Neural cell (in vitro differentiated cells): ENCODE data around the gene KLHDC4. TPM values are rescaled to one million over a fixed set of nuclear protein-coding genes. Genes with fewer than 3 reads are reported as not detected.

Experiments
- H2AFZ ChIP-seq: fragments of 200-600, 300-800 bp; sonication (generic), shearing (Covaris generic); 2 replicates; pipeline ENCODE4 v1.6.0; 2014; ENCODE audit warnings: low read depth, mild to moderate bottlenecking, antibody characterized with exemption, low read length, moderate library complexity
- H3F3A ChIP-seq: fragments of 200-600 bp; shearing (Covaris generic); 2 replicates; pipeline ENCODE4 v1.6.1; 2016; ENCODE audit warnings: mild to moderate bottlenecking, moderate library complexity, mixed read lengths, antibody characterized with exemption, low read length; ENCODE audit not compliant: insufficient read depth, poor library complexity, severe bottlenecking
- H3K27ac ChIP-seq: fragments of 200-600, 300-800 bp; sonication (generic), shearing (Covaris generic); 2 replicates; pipeline ENCODE4 v1.5.1; 2014; ENCODE audit warnings: mild to moderate bottlenecking, low read length, moderate library complexity
- H3K27me3 ChIP-seq: fragments of 300-800, 200-600 bp; sonication (generic), shearing (Covaris generic); 2 replicates; pipeline ENCODE4 v1.6.0; 2014; ENCODE audit warnings: mild to moderate bottlenecking, low read depth, low read length, moderate library complexity; ENCODE audit not compliant: insufficient read depth
- H3K36me3 ChIP-seq: fragments of 300-800, 200-600 bp; sonication (generic), shearing (Covaris generic); 2 replicates; pipeline ENCODE4 v1.5.1; 2014; ENCODE audit warnings: mild to moderate bottlenecking, antibody characterized with exemption, low read length, moderate library complexity; ENCODE audit not compliant: insufficient read depth
- H3K4me2 ChIP-seq: fragments of 300-800, 200-600 bp; sonication (generic), shearing (Covaris generic); 2 replicates; pipeline ENCODE4 v1.6.0; 2014; ENCODE audit warnings: mild to moderate bottlenecking, low read length
- H3K4me3 ChIP-seq: fragments of 300-800, 200-600 bp; sonication (generic), shearing (Covaris generic); 2 replicates; pipeline ENCODE4 v1.5.1; 2014; ENCODE audit warnings: mild to moderate bottlenecking, low read length, moderate library complexity
- H3K79me2 ChIP-seq: fragments of 200-600 bp; shearing (Covaris generic); replicated peaks from 2 replicates; pipeline ENCODE4 v1.6.0; 2014; ENCODE audit warnings: mild to moderate bottlenecking, low read length, moderate library complexity; ENCODE audit not compliant: insufficient read depth
- H3K9ac ChIP-seq: fragments of 300-800, 200-600 bp; sonication (generic), shearing (Covaris generic); 2 replicates; pipeline ENCODE4 v1.6.1; 2016; ENCODE audit warnings: mild to moderate bottlenecking, low read length, mixed read lengths
- H3K9me2 ChIP-seq: fragments of 200-600 bp; shearing (Covaris generic); 2 replicates; pipeline ENCODE4 v1.6.1; 2016; ENCODE audit warnings: mild to moderate bottlenecking, low read length, mixed read lengths; ENCODE audit not compliant: insufficient read depth
- H3K9me3 ChIP-seq: fragments of 200-600, 300-800 bp; sonication (generic), shearing (Covaris generic); 2 replicates; pipeline ENCODE4 v1.6.1; 2016; ENCODE audit warnings: mild to moderate bottlenecking, mixed run types, low read length, moderate library complexity, mixed read lengths
- H4K20me1 ChIP-seq: fragments of 200-600 bp; shearing (Covaris generic); 2 replicates; pipeline ENCODE4 v1.6.1; 2016; ENCODE audit warnings: mild to moderate bottlenecking, mixed run types; ENCODE audit not compliant: insufficient read depth
- CTCF ChIP-seq: fragments of 450-650 bp; IDR thresholded peaks from 2 replicates; pipeline ENCODE4 v1.5.1; 2014; ENCODE audit warnings: antibody characterized with exemption, mild to moderate bottlenecking, moderate library complexity; ENCODE audit not compliant: poor library complexity, severe bottlenecking
- EP300 ChIP-seq: fragments of 450-650 bp; conservative IDR thresholded peaks from 2 replicates; pipeline ENCODE4 v1.6.1; 2014; ENCODE audit warnings: antibody characterized with exemption, mild to moderate bottlenecking, moderate library complexity; ENCODE audit not compliant: poor library complexity, severe bottlenecking
- EZH2 ChIP-seq: fragments of 200-600, 300-800 bp; shearing (Covaris generic), sonication (generic); IDR thresholded peaks from 2 replicates; pipeline ENCODE4 v1.6.1; 2014; ENCODE audit warnings: antibody characterized with exemption, low read length, borderline replicate concordance, mild to moderate bottlenecking; ENCODE audit not compliant: insufficient read depth, poor library complexity, severe bottlenecking
- MXI1 ChIP-seq: fragments of 450-650 bp; conservative IDR thresholded peaks from 2 replicates; pipeline ENCODE4 v1.6.1; 2014; ENCODE audit warnings: antibody characterized with exemption, mild to moderate bottlenecking; ENCODE audit not compliant: poor library complexity, severe bottlenecking
- POLR2AphosphoS5 ChIP-seq: IDR thresholded peaks from 2 replicates; pipeline ENCODE4 v1.6.1; 2012
- RAD21 ChIP-seq: fragments of 450-650 bp; conservative IDR thresholded peaks from 2 replicates; pipeline ENCODE4 v1.6.1; 2014; ENCODE audit warnings: antibody characterized with exemption, mild to moderate bottlenecking, moderate library complexity
- REST ChIP-seq: IDR thresholded peaks from 2 replicates; pipeline ENCODE4 v1.6.1; 2012; ENCODE audit warnings: borderline replicate concordance
- SMC3 ChIP-seq: fragments of 450-650 bp; conservative IDR thresholded peaks from 2 replicates; pipeline ENCODE4 v1.6.1; 2014; ENCODE audit warnings: antibody characterized with exemption, mild to moderate bottlenecking, moderate library complexity; ENCODE audit not compliant: poor library complexity
- TAF1 ChIP-seq: IDR thresholded peaks from 2 replicates; pipeline ENCODE4 v1.6.1; 2012; ENCODE audit warnings: low read depth
- polyA plus RNA-seq: library from polyadenylated mRNA; depleted of rRNA; stranded (reverse); fragments of >200 nt; gene quantifications from 2 replicates; pipeline ENCODE4 v1.2.3, GENCODE V29; 2014

KLHDC4 gene
- polyA plus RNA-seq, 1 donor from 2014 or later = 27.5 TPM

GRCh38 chr16:87671221-87671620, 94.6 kb downstream of the KLHDC4 start:
- H3F3A ChIP-seq = no peaks in the 10 kb centered on the region

GRCh38 chr16:87669672-87670071, 96.1 kb downstream of the KLHDC4 start:
- no peak overlapping the region for H3K9ac ChIP-seq
- no peaks in the 10 kb centered on the region for H3F3A ChIP-seq
- H3K9me2 ChIP-seq = no peaks in the 10 kb centered on the region
- no peak overlapping the region for H3K27ac ChIP-seq
- no peak overlapping the region for H2AFZ ChIP-seq
- no peaks in the 10 kb centered on the region for H3K79me2 ChIP-seq
- no peaks in the 10 kb centered on the region for H3K9me3 ChIP-seq
- H3K4me3 ChIP-seq = no peak overlapping the region
- no peak overlapping the region for H3K4me2 ChIP-seq
- H3K36me3 ChIP-seq = no peaks in the 10 kb centered on the region
- H4K20me1 ChIP-seq = no peaks in the 10 kb centered on the region
- no peaks in the 10 kb centered on the region for H3K27me3 ChIP-seq
- TF ChIP-seq TAF1 (no peak), POLR2AphosphoS5 (no peak), MXI1 (no peak), REST (no peak), EP300 (no peak), EZH2 (no peak), CTCF (no peak)

More at GRCh38 chr16:87671221-87671620, 94.6 kb downstream of the KLHDC4 start:
- H3K9me3 ChIP-seq = no peaks in the 10 kb centered on the region
- no peak overlapping the region for H3K4me2 ChIP-seq
- no peaks in the 10 kb centered on the region for H3K36me3 ChIP-seq
- H3K4me3 ChIP-seq = no peak overlapping the region
- H3K79me2 ChIP-seq = no peaks in the 10 kb centered on the region
- H4K20me1 ChIP-seq = no peaks in the 10 kb centered on the region
- no peak for TF ChIP-seq EP300
- TF ChIP-seq SMC3 = no peak
- TF ChIP-seq MXI1 = no peak
- TF ChIP-seq TAF1 = no peak
- TF ChIP-seq REST = no peak
- TF ChIP-seq POLR2AphosphoS5 = no peak
- no peak for TF ChIP-seq EZH2
- no peak for TF ChIP-seq CTCF
- no peak for TF ChIP-seq RAD21
- no peak overlapping the region for H3K9ac ChIP-seq
- no peak overlapping the region for H2AFZ ChIP-seq
- no peak overlapping the region for H3K27ac ChIP-seq
- H3K9me2 ChIP-seq = no peaks in the 10 kb centered on the region
- no peaks in the 10 kb centered on the region for H3K27me3 ChIP-seq
